Smooth muscle cell of the umbilical artery (primary cell): ENCODE measurements around the gene PAPSS1. TPM values are rescaled to one million over a fixed set of nuclear protein-coding genes. Genes with fewer than 3 reads are reported as not detected.

Source experiments
- total RNA-seq: library from RNA; depleted of rRNA; stranded (reverse); fragments of >200 nt; gene quantifications from 2 replicates; pipeline ENCODE4 v1.2.3, GENCODE V29; 2014

Gene PAPSS1
- total RNA-seq, result 90.3 and 112 TPM in 2 replicates

GRCh38 chr4:107719922-107720722 is at the start of gene PAPSS1:
PAPSS1 (minus strand) TSS chr4:107720234; CDS start chr4:107720179, 55 bp downstream.

Other genes starting within 250 kb of the PAPSS1 start
- 141 and 201 TPM in 2 replicates for gene SGMS2, start 104.7 kb upstream of the PAPSS1 start, total RNA-seq
- 13.6 and 17.8 TPM in 2 replicates for gene CYP2U1, start 211.3 kb upstream of the PAPSS1 start, total RNA-seq